ENCODE data around the gene PHOX2A. TPM values are rescaled to one million over a fixed set of nuclear protein-coding genes. Genes with fewer than 3 reads are reported as not detected.

Gene PHOX2A
- total RNA-seq = not detected in 2 replicates

GRCh38 chr11:72244060-72244360 is at the start of gene PHOX2A:
Gene PHOX2A, minus strand, starts transcription at chr11:72244176. Its CDS starts 172 bp downstream, at chr11:72244004.

GRCh38 chr11:72224564-72225410 is 19.2 kb downstream of the PHOX2A start, which contains the start of gene INPPL1:
Gene INPPL1, plus strand, starts transcription at chr11:72224767. Its CDS starts 218 bp downstream, at chr11:72224985.

GRCh38 chr11:72216638-72217037 is 27.3 kb downstream of the PHOX2A start, which contains the start of gene FOLR2:
Gene FOLR2, plus strand, starts transcription at chr11:72216794. Its CDS starts 1,791 bp downstream, at chr11:72218585.

GRCh38 chr11:72191961-72192381 is 52.0 kb downstream of the PHOX2A start, which contains the start of gene FOLR1:
Gene FOLR1, plus strand, starts transcription at chr11:72192140. Its CDS starts 34 bp downstream, at chr11:72192174.

Other genes starting within 250 kb of the PHOX2A start
- gene IL18BP, start 245.3 kb downstream of the PHOX2A start, total RNA-seq = 9.4 and 13.5 TPM in 2 replicates
- 149 and 164 TPM in 2 replicates for gene NUMA1, start 163.6 kb downstream of the PHOX2A start, total RNA-seq
- gene LRRC51, start 163.3 kb downstream of the PHOX2A start, total RNA-seq = 1.5 and 2.2 TPM in 2 replicates
- 88.6 and 90.2 TPM in 2 replicates for gene LAMTOR1, start 140.9 kb downstream of the PHOX2A start, total RNA-seq
- gene TOMT, start 138.3 kb downstream of the PHOX2A start, total RNA-seq = 0.22 TPM in 1 of 2 replicates, not detected in the other
- 34.2 and 35.5 TPM in 2 replicates for gene ANAPC15, start 131.5 kb downstream of the PHOX2A start, total RNA-seq
- not detected in 2 replicates for gene FOLR3, start 108.5 kb downstream of the PHOX2A start, total RNA-seq
- not detected in 2 replicates for gene FOLR1, start 52.0 kb downstream of the PHOX2A start, total RNA-seq
- gene FOLR2, start 27.4 kb downstream of the PHOX2A start, total RNA-seq = not detected in 2 replicates
- gene INPPL1, start 19.4 kb downstream of the PHOX2A start, total RNA-seq = 52.5 and 62.6 TPM in 2 replicates
- 45.9 and 58.9 TPM in 2 replicates for gene CLPB, start 190.4 kb upstream of the PHOX2A start, total RNA-seq

All from thoracic aorta endothelial cell (primary cell).